Measurements from ENCODE around the gene DRAXIN.

Gene DRAXIN

DNA sequence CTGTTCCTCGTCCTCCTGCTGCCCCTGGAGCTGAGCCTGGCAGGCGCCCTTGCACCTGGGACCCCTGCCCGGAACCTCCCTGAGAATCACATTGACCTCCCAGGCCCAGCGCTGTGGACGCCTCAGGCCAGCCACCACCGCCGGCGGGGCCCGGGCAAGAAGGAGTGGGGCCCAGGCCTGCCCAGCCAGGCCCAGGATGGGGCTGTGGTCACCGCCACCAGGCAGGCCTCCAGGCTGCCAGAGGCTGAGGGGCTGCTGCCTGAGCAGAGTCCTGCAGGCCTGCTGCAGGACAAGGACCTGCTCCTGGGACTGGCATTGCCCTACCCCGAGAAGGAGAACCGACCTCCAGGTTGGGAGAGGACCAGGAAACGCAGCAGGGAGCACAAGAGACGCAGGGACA lies 14.8 kb downstream of the DRAXIN start:
- Histone ChIP-seq H3K4me3 (no peak overlapping the region), H3K36me3 (no peaks in the 10 kb centered on the region), H3K4me1 (peaks cover 0 to 17% (median 8%) of the 10 kb centered on the region in 4 donors), H3K27me3 (peaks cover 0 to 80% of the 10 kb centered on the region in 2 donors), H3K27ac (no peak overlapping the region), H3K9me3 (no peaks in the 10 kb centered on the region)
- intact Hi-C loops (cut with DNase I; ENCODE audit: low total_unique reads): no loop called here
- TF ChIP-seq, protein P1, sequence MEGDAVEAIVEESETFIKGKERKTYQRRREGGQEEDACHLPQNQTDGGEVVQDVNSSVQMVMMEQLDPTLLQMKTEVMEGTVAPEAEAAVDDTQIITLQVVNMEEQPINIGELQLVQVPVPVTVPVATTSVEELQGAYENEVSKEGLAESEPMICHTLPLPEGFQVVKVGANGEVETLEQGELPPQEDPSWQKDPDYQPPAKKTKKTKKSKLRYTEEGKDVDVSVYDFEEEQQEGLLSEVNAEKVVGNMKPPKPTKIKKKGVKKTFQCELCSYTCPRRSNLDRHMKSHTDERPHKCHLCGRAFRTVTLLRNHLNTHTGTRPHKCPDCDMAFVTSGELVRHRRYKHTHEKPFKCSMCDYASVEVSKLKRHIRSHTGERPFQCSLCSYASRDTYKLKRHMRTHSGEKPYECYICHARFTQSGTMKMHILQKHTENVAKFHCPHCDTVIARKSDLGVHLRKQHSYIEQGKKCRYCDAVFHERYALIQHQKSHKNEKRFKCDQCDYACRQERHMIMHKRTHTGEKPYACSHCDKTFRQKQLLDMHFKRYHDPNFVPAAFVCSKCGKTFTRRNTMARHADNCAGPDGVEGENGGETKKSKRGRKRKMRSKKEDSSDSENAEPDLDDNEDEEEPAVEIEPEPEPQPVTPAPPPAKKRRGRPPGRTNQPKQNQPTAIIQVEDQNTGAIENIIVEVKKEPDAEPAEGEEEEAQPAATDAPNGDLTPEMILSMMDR (IDR thresholded peaks at IDR 0.05): no peak
- no peak for DNase-seq

DNA sequence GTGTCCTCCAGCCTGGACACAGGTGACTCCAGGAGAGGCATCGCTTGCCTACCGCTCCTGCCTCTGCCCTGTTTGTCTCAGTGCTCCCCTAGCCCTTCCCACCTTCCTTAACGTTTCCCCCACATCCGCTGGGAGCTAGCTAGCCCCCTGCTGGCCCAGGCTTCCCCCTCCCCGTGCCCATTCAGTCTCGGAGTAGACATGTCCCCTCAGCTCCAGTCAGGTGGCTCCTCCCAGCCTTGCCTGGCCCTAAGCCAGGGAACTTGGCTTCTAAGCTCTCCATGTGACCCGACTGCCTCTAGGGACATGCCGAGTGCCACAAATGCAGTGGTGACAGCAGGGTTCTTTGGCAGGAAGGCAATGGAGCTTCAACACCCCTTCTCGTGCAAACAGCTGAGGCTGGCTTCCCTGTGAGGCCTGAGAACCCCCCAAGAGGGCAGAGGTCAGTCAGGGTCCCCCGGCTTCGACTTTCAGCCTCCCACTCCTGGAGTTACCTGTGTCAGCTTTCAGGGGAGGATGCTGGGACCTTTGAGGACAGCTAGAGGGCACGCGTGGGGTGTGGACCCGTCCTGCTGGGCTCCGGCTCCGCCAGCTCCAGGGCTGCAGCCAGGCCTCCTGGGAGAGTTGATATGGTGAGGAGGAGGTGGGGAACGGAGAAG lies 16.2 kb downstream of the DRAXIN start:
- peaks cover 0 to 82% of the 10 kb centered on the region in 2 donors for H3K27me3 ChIP-seq
- H3K27ac ChIP-seq: no peak overlapping the region
- H3K4me1 ChIP-seq: peaks cover 0 to 10% (median 4%) of the 10 kb centered on the region in 4 donors
- no peaks in the 10 kb centered on the region for H3K36me3 ChIP-seq
- intact Hi-C loops (cut with DNase I; ENCODE audit: low total_unique reads): no loop called here
- peak in 1 of 2 donors; percentile 29 for DNase-seq
- H3K4me3 ChIP-seq: no peak overlapping the region
- no peaks in the 10 kb centered on the region for H3K9me3 ChIP-seq
- TF ChIP-seq, protein P1 (IDR thresholded peaks at IDR 0.05): no peak

DNA sequence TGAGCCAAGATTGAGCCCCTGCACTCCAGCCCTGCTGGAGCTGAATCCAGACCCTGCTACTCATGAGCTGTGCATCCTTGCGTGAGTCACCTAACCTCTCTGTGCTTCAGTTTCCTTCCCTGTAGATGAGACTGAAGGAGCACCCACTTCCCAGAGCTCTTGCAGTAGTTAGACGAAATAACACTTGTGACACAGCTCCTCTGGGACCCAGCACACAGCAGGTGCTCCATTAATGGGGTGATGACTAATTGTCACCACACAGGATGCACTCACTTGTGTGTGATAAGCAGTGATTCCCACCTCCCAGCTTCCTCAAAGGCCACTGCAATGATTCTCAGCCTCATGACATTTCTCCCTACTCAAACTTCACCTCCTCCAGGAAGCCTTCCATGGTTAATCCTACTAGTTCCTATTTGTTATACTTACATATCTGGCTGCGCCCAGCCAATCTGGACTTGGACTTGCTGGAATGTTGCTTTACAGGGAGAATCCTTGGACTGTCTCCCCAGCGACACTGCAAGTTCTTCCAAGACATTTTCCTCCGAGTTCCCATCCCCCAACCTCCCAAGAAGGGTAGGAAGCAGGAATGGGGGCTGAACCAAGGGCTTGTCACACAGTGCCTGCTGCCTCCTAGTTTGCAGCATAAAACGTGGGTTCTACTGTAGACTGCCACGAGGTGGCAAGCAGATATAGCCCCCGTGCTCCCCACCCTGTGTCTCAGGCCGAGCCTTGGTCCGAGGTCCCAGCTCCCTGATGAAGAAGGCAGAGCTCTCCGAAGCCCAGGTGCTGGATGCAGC lies 17.2 kb downstream of the DRAXIN start:
- TF ChIP-seq, protein P1 (IDR thresholded peaks at IDR 0.05): no peak
- H3K27me3 ChIP-seq: peaks cover 0 to 78% of the 10 kb centered on the region in 2 donors
- H3K4me3 ChIP-seq: no peak overlapping the region
- no peak for DNase-seq
- H3K4me1 ChIP-seq: peaks cover 0 to 10% (median 4%) of the 10 kb centered on the region in 4 donors
- no peak overlapping the region for H3K27ac ChIP-seq
- no peaks in the 10 kb centered on the region for H3K9me3 ChIP-seq
- H3K36me3 ChIP-seq: no peaks in the 10 kb centered on the region
- intact Hi-C loops (cut with DNase I; ENCODE audit: low total_unique reads): no loop called here

DNA sequence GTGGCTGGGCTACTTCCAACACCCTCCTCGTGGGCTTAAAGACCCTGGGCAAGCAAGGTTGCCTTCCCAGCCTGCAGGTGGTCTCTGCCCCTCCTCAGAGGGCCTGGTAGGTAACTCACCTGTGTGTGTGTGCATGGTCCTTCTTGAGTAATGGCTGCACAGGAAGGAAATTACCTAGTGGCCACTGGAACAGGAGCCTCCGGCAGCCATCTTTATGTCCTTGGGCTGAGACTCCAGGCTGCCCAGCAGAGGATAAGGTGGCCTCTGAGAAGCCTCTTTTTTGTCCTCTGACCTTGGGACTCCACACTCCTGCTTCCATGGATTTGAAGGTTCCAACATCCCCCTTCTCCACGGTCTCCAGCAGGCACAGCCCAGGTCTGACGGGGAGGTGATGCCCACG lies 20.0 kb downstream of the DRAXIN start:
- TF ChIP-seq, protein P1 (IDR thresholded peaks at IDR 0.05): no peak
- H3K9me3 ChIP-seq: no peaks in the 10 kb centered on the region
- peaks cover 0 to 80% of the 10 kb centered on the region in 2 donors for H3K27me3 ChIP-seq
- intact Hi-C loops (cut with DNase I; ENCODE audit: low total_unique reads): no loop called here
- DNase-seq: no peak
- peaks cover 0 to 10% (median 4%) of the 10 kb centered on the region in 4 donors for H3K4me1 ChIP-seq
- no peak overlapping the region for H3K27ac ChIP-seq
- H3K4me3 ChIP-seq: no peak overlapping the region
- H3K36me3 ChIP-seq: no peaks in the 10 kb centered on the region

DNA sequence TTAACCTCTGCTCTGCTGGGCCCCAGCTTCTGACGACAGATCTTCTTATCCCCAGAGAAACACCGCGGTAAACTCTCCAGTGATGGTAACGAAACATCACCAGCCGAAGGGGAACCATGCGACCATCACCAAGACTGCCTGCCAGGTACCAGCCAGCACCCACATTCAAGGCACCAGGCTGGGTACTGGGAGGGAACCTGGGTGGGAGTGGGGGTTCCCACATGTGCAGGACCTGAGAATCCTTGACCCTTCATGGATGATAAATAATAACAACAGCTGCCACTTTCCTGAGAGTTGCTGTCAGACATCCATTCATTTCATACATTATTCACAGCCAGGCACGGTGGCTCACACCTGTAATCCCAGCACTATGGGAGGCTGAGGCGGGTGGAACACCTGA lies 20.8 kb downstream of the DRAXIN start:
- no peaks in the 10 kb centered on the region for H3K36me3 ChIP-seq
- DNase-seq: no peak
- peaks cover 0 to 75% of the 10 kb centered on the region in 2 donors for H3K27me3 ChIP-seq
- H3K4me1 ChIP-seq: peaks cover 0 to 10% (median 4%) of the 10 kb centered on the region in 4 donors
- no peaks in the 10 kb centered on the region for H3K9me3 ChIP-seq
- TF ChIP-seq, protein P1 (IDR thresholded peaks at IDR 0.05): no peak
- H3K4me3 ChIP-seq: no peak overlapping the region
- H3K27ac ChIP-seq: no peak overlapping the region
- intact Hi-C loops (cut with DNase I; ENCODE audit: low total_unique reads): no loop called here
